NCI-H510A (cell line): ENCODE results near the gene MRPS6.

Experiments used
- DNase-seq: peaks from one replicate; lab custom pipeline; 2025; lab: John Stamatoyannopoulos, UW

Gene MRPS6

GRCh38 chr21:34133392-34133791 is 60.0 kb downstream of the MRPS6 start:
- DNase-seq: no peak

- DNase-seq: no peak
Measured at GRCh38 chr21:34133802-34134201, 60.4 kb downstream of the MRPS6 start.

- no peak for DNase-seq
Measured at GRCh38 chr21:34135330-34135729, 62.0 kb downstream of the MRPS6 start.

- no peak for DNase-seq
Measured at GRCh38 chr21:34141373-34141772, 68.0 kb downstream of the MRPS6 start.

- no peak for DNase-seq
Measured at GRCh38 chr21:34143685-34144182, 70.4 kb downstream of the MRPS6 start.

- DNase-seq: no peak
Measured at GRCh38 chr21:34144224-34144623, 70.8 kb downstream of the MRPS6 start.

- no peak for DNase-seq
Measured at GRCh38 chr21:34147792-34148418, 74.5 kb downstream of the MRPS6 start.

GRCh38 chr21:34148419-34148804 is 75.0 kb downstream of the MRPS6 start:
- DNase-seq: no peak

GRCh38 chr21:34148826-34149558 is 75.6 kb downstream of the MRPS6 start:
- no peak for DNase-seq

- DNase-seq: no peak
Measured at GRCh38 chr21:34152500-34152899, 79.1 kb downstream of the MRPS6 start.

- no peak for DNase-seq
Measured at GRCh38 chr21:34154878-34155277, 81.5 kb downstream of the MRPS6 start.

GRCh38 chr21:34156957-34157356 is 83.6 kb downstream of the MRPS6 start:
- DNase-seq: no peak

- DNase-seq: no peak
Measured at GRCh38 chr21:34157521-34157920, 84.1 kb downstream of the MRPS6 start.

- no peak for DNase-seq
Measured at GRCh38 chr21:34158866-34159835, 85.8 kb downstream of the MRPS6 start.

- DNase-seq: no peak
Measured at GRCh38 chr21:34166468-34166867, 93.1 kb downstream of the MRPS6 start.

- DNase-seq: no peak
Measured at GRCh38 chr21:34170886-34171285, 97.5 kb downstream of the MRPS6 start.

- DNase-seq: no peak
Measured at GRCh38 chr21:34174470-34174869, 101.1 kb downstream of the MRPS6 start.

- no peak for DNase-seq
Measured at GRCh38 chr21:34176448-34176847, 103.1 kb downstream of the MRPS6 start.

GRCh38 chr21:34177919-34178567 is 104.7 kb downstream of the MRPS6 start:
- DNase-seq: no peak

- no peak for DNase-seq
Measured at GRCh38 chr21:34179204-34179935, 106.0 kb downstream of the MRPS6 start.

- DNase-seq: no peak
Measured at GRCh38 chr21:34180407-34180806, 107.0 kb downstream of the MRPS6 start.
